ENCODE results near the gene ELL3. TPM values are rescaled to one million over a fixed set of nuclear protein-coding genes. Genes with fewer than 3 reads are reported as not detected.
"Not testable (repeated sequence)": the region's sequence is repeated elsewhere in the genome, so short reads cannot be mapped to it uniquely, and the experiment has no call there.

ELL3 gene
- total RNA-seq, 1 donor from 2014 or later: 3.6 TPM

DNA sequence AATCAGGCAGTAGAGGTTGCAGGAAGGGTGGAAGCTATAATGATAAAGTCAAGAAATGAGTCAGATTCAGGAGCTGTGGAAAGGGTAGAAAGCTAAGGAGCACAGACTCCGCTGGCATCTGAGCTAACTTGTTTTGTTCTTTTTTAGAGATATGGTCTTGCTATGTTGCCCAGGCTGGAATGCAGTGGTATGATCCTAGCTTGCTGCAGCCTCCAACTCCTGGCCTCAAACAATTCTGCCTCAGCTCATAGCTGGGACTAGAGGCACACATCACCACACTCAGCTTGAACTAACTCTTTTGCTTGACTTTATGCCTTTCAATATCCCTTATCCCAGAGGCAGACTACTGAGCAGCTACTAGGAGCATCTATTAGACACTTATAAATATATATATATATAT, 50.5 kb downstream of the ELL3 start:
- DNase-seq (ENCODE audit: extremely low read depth, low read depth, low spot score): not testable (repeated sequence)

DNA sequence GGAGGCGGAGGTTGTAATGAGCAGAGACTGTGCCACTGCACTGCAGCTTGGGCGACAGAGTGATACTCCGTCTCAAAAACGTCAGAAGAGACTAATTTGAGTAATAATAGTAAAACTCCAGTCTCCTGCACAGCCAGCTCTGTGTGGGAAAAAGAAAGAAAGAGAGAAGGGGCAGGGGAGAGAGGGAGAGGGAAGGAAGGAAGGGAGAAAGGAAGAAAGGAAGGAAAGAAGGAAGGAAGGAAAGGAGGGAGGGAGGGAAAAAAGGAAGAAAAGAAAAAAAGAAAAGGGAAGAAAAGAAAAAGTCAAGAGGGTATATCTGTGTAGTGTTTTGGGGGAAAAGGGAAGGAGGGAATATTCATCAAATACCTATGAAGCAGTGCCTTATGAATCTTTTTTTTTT, 53.6 kb downstream of the ELL3 start:
- DNase-seq (ENCODE audit: extremely low read depth, low read depth, low spot score): no peak

Other genes with a start within 250 kb of the ELL3 start
- 10.8 and 13.1 TPM in 2 replicates for gene PPIP5K1, start 186.8 kb downstream of the ELL3 start, total RNA-seq
- not detected in 2 replicates for gene CKMT1B, start 182.9 kb downstream of the ELL3 start, total RNA-seq
- 0.15 TPM in 1 of 2 replicates, not detected in the other for gene STRC, start 158.2 kb downstream of the ELL3 start, total RNA-seq
- gene CATSPER2, start 128.1 kb downstream of the ELL3 start, total RNA-seq: 0.10 and 0.29 TPM in 2 replicates
- not detected in 2 replicates for gene CKMT1A, start 83.1 kb downstream of the ELL3 start, total RNA-seq
- gene PDIA3, start 30.5 kb downstream of the ELL3 start, total RNA-seq: 425 and 497 TPM in 2 replicates
- 1,411 and 2,053 TPM in 2 replicates for gene SERF2, start 15.4 kb upstream of the ELL3 start, total RNA-seq
- not detected in 2 replicates for gene SERINC4, start 23.3 kb upstream of the ELL3 start, total RNA-seq
- 14.8 and 17.2 TPM in 2 replicates for gene HYPK, start 23.6 kb upstream of the ELL3 start, total RNA-seq
- gene MFAP1, start 47.7 kb upstream of the ELL3 start, total RNA-seq: 16.5 and 18.8 TPM in 2 replicates
- 1.8 and 6.6 TPM in 2 replicates for gene WDR76, start 50.0 kb upstream of the ELL3 start, total RNA-seq

Data from glomerular endothelial cell (primary cell).